GM21390 (cell line): ENCODE results near the gene TMEM186.
"Not testable (repeated sequence)": the region's sequence is repeated elsewhere in the genome, so short reads cannot be mapped to it uniquely, and the experiment has no call there.

ENCODE experiments used
- ATAC-seq: cut with Tn5 transposase; IDR thresholded peaks from one replicate; pipeline ENCODE4 v1.9.1; 2021; ENCODE audit not compliant: unreplicated experiment

The TMEM186 gene, protein sequence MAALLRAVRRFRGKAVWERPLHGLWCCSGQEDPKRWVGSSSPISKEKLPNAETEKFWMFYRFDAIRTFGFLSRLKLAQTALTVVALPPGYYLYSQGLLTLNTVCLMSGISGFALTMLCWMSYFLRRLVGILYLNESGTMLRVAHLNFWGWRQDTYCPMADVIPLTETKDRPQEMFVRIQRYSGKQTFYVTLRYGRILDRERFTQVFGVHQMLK

DNA sequence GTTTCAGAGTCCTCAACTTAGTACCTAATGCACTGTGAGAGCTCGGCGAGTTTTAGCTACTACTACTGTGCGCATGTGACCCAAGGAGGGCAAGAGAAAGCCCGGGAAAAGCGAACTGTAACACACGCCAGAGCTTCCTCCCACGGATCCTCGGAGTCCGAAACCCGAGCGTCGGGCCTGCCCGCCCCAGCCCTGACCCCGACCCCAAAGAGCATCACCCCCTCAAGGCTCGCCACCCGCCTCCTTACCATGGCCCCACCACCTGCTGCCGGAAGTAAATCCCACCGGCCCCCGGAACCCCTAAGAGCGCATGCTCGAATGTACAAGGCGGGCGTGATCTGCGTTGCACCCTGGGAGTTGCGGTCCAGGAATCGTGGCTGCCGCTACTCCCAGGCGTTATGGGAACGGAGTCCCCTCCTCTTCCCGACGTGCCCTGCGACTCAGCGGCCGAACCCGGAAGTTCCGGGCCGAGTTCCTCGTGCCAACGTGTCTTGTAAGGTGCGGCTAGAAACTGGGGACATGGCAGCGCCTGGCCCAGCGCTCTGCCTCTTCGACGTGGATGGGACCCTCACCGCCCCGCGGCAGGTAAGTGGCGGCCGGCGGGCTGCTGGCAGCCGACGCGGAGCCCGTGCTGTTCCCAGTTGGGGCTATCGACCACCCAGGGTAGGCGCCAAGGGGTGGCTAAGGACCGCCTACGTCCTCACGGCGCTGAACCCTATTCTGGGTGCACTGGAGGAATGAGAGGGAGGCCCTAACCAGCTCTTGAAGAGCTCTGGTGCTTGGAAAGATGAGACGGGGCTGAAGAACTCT lies at the start of gene TMEM186, which contains the start of gene PMM2:
Gene TMEM186 (minus strand): TSS at position 276 of the 810 bp plus-strand sequence. CDS start 25 bp downstream, at position 251.
Gene PMM2 (plus strand): TSS at position 476 of the 810 bp plus-strand sequence. CDS start 44 bp downstream, at position 520.
- peak; percentile 96 for ATAC-seq

DNA sequence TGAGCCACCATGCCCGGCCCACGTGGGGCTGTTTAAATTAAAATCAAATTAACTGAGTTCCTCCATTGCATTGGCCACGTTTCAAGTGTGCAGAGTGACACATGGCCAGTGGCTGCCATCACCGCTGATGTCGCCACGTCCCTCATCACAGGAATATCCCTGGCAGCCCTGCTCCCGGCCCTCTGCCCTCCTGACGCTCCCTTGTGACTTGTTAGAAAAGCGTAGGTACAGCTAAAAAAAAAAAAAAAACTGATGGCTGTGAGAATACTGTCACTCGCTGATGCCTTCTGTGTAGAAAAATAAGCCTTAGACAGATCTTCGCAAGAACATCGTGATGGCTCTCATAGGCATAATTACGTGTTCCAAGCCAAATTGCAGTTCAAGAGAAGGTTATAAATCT lies 49.7 kb upstream of the TMEM186 start:
- no peak for ATAC-seq

DNA sequence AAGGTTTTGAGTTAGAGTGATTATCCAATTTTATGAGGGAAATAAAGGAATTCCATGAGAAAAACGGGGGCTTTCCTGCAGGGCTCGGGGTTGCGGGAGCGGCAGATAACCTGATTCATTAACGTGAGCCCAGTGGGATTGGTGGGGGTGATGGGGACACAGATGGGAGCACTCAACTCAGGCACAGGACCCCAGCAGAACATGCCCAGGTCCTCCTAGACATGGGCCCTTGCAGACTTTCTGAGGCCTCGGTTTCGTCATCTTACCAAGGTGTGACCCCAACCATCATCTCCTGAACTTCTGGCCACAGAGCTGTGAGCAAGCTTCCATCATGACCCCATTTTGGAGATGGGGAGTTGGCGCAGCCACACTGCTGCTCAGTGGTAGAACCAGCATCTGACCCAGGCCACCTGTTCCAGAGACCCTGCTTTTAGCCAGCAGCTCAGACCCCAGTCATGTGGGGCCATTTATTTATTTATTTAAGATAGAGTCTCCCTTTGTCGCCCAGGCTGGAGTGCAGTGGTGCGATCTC lies 49.0 kb upstream of the TMEM186 start:
- ATAC-seq, result no peak

DNA sequence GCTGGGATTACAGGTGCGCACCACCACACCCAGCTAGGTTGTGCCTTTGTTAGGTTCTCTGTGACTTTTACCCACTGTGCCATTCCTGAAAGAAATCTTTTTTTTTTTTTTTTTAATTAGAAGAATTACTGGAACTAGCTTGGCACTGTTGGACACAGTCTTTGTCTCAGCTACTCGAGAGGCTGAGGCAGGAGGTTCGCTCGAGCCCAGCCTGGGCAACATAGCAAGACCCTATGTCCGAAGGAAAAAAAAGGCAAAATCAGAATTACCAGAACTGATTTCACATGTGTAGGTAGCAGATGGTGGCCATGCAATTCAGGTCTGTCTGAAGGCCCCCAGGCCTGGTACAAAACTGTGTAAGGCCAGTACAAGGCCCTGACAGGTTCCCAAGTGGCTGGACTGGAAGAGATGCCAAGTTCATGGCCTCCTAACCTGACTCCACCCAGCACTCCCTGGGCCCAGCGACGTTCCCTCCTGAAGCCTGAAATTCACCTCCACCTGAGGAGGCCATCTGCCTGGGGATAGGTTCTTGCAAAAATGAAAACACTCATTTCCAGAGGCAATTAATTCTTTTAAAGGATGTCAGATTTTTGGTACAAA lies 48.4 kb upstream of the TMEM186 start:
- no peak for ATAC-seq

DNA sequence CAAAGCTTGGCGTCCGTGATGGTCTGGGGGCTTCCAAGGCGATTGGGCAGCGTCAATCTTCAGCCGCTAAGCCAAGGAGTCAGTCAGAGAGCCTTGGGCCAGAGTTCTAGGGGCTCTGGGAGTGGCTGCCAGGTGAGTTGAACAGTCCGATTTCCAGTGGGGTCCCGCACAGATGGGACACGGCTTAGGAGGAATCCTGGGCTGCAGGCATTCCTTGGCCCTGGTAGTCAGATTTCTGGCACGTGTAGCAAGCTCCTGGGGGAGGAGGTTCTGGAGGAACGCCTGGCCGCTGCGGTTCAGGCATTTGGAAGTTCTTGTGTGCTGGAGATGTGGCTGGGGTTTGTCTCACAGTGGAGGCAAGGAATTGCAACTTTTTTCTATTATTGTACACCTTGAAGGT lies 45.9 kb upstream of the TMEM186 start:
- not testable (repeated sequence) for ATAC-seq

DNA sequence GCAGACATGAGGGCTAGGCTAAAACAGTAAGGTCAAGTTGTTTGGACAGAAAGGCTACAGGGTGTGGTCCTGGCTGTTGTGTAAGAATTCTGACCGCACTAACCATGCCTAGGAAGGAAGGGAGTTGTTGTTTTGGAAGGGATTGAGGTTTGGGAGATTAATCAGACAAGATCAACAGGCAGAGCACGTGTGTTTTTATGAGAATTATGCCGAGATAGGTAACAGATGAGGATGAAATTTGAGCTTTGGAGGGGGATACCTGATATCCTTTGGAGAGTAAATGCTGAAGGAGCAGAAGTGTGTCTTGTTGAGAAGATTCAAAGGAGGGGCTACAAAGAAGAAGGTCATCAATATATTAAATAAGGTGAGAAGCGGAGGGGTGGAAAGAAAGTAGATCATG lies 44.6 kb upstream of the TMEM186 start:
- ATAC-seq, result not testable (repeated sequence)

DNA sequence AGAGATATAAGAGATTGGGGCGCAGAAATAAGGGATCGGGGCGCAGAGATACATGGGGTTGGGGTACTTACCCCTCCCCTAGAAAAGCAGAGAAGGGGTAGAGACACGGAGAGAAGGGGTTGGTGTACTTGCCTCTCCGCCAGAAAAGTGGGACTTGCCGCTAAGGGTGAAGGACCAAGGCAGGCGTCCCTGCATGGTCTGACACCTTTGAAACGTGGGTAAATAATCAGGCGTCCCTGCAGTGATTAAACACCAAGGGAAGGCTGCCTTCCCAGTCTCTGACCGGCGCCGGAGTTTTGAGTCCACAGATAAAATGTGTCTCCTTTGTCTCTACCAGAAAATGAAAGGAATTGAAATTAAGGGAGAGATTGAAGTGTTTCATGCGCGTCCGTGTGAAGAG lies 40.2 kb upstream of the TMEM186 start:
- ATAC-seq, result not testable (repeated sequence)

DNA sequence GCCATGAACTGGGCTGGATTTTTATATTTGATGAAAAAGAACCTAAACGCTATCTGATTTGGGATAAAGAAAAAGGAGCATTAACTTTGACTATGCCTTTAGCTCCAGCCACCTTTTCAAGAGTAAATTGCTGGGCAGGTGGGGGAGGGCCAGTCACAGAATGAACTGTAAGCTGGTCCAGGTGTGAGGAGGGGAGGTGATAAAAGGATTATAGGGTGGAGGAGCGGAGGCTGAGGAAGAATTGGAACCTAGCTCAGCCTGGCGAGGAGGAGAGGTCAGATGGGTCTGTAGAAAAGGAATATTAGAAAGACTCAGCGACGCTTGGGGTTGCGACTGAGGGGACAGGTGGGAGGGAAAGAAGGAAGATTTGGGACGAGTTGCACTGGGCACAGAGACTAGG lies 39.4 kb upstream of the TMEM186 start:
- ATAC-seq, result not testable (repeated sequence)

DNA sequence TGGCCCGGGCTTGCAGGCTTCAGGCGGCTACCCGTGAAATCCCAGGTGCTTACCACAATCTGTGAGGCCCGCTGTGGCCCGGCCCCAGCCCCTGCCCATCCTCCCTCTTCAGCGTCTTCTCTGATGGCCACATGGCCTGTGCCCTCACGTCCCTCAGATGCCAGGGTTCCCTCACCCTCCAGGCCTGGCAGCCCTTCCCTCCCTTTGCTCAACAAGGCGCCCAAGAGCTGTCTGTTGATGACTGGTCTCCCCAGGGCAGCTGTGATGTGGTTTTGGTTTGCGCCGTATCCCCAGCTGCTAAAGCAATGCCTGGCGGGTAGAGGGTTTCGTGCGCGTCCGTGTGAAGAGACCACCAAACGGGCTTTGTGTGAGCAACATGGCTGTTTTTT lies 35.3 kb upstream of the TMEM186 start:
- no peak for ATAC-seq

DNA sequence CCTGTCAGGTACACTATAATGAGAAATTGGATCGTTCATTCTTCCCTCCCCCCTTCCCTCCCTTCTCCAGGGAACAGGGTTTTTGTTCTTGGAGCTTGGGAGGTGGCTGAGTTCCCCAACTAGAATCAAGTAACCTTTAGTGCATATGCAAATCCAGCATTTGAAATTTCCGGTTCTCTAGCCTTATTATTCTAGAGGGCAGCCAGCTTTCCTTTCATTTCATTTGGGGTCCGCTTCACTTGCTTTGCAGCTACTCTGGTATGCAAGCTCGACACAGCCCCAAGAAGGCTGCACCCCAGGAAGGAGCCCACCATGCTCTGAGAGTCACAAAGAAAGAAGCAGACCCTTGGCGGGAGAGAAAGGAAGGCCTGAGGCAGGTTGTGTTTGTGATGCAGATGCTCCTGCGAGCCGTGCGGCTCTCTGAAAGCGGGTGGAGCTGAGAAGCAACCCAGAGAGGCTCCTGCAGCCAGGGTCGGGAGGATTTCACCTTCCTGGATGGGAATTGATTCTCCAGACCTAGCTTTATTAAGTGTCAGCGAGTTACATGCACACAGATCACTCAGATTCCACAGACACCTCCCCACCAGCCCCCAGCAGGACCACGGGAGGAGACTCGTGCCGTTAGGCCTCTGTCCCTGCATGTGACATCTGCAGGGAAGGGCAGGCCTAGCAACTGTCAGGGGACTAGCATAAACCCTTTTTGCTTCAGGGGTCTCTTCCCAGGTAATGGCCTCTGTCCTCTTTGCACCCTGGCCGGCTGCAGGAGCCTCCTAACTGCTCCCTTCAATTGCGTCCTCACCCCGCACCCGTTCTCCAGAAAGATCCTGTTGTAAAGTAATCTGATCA lies 34.7 kb upstream of the TMEM186 start:
- no peak for ATAC-seq

DNA sequence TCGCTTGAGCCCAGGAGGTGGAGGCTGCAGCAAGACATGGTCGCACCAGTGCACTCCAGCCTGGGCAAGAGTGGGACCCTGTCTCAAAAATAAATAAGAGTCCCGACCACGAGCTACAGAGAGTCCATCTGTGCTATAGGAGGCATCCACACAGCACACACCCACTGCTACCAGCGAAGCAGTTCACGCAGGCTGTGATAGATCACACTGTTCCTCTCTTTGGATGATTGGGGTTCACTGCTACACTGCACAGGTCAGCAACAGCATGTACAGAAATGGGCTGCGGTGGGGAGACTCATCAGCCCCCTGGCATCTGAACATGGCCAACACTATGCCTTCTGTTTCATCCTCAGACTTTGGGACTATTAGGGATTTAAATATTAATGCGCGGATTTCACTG lies 34.0 kb upstream of the TMEM186 start:
- no peak for ATAC-seq

DNA sequence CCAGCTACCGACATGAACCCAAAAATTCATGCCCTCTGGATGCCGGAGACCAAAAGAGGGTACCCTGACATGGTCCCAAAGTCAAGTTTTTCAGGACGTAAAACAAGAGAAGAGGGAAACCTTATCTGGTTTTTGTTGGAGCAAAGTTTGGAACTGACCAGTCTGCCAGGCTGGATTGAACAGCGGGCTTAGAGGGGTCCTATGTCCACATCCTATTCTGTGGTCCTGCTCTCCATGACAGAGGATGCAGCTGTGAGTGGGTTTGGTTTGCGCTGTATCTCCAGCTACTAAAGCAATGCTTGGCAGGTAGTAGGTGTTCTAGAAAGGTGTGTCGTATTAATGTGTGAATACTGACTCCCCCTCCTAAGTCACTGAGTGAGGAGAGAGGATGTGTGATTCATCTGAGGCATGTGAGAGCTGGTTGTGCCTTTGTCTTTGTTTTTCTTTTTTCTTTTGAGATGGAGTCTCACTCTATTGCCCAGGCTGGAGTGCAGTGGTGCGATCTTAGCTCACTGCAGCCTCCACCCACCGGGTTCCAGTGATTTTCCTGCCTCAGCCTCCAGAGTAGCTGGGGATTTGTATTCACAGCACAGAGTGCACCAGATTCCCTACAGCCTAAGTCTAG lies 31.2 kb upstream of the TMEM186 start:
- no peak for ATAC-seq

DNA sequence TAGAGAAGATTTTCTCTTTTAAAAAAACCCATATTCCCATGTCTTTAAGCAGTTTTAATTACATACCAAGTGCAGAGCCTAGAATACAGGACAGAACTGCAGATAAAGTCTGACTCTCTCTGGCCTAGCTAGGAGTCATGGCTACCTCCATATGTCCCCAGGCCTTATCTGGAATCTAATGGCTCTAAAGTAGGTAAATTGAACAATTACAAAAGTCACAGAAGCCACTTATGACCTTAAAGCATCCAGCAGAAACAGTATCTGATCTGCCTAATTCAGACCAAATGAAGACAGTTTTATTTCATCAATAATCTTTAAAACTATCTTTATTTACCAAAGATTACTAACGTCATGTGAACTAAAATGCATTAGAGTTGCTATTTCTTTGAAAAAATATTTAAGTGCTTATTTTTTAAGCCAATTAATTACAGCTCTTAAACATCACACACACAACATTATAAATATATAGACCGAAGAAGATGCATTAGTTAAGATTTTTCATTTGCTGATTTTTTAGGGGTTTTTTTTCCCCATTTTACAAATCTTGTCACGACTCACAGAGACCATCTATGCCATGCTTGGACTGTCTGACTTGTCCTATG lies 28.9 kb upstream of the TMEM186 start:
- no peak for ATAC-seq

DNA sequence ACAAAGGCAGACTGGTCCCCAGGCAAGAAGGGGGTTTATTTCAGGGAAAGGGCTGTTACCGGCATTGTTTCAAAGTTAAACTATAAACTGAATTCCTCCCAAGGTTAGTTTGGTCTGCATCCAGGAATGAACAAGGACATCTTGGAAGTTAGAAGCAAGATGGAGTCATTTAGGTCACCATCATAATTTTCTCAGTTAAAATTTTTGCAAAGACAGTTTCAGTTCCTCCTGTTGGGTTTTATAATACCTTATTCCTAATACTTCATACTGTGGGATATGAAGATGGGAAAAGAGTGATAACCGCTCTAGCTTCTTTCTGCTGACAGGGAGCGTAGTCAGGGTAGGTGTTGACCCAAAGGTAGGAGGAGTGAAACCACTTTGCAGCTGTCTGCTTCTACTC lies 25.0 kb upstream of the TMEM186 start:
- no peak for ATAC-seq

DNA sequence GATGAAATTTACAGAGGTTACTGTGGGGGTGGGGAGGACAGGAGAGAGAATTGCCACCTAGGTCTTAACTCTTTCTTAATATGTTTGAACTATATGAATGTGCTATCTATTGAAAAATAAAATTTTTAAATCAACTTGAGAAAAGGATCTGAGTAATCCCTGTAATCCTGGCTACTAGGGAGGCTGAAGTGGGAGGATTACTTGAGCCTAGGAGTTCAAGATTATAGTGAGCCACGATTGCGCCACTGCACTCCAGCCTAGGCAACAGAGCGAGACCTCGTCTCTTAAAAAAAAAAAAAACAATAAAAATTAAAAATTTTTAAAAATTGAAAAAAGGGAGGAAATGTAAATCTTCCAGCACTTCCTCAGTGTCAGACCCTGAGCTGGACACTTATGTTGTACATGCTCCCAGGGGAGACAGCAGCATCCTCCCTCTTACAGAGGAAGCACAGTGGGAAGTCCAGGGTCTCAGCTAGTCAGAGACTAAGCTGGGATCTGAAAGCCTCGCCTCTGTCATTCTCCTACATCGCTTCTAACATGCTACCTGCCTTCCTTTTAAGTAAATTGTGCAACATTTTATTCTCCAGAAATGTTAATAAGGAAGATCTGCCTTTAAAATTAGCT lies 22.1 kb upstream of the TMEM186 start:
- ATAC-seq, result no peak

DNA sequence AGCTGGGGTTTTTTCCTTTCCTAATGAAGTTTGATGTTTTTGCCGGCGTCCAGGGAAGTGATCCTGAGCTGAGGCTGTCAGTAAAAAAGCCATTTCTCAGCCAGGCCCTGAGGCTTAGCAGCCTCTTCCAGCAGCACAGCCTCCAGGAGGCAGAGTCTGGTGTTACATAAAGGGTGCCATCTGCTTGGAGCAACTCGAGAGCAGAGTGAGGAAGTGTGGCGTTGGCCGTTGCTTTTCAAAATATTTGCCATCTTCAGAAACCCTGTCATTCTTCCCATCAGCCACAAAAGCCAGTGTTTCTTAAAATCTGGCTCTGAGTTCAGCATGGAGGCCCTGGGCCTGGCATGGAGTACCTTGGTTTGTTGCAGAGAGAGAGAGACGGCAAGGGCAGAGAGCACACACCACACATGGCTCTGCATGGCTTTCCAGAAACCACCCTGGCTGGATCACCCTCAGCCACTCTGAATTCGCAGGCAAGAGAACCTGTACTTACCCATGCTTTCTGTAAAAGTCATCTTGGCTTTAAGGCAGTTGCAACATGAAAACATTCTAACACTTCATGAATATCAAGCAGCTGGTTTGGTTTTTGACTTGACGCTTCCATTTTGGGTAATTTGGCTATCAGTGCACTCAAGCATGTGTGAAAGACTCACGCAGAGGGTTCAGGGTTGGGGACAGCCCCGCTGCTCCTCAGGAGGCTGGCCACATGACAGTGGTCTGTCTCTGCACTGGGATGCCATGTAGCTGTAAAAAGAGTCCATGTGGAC lies 21.2 kb upstream of the TMEM186 start:
- ATAC-seq, result peak; percentile 85

DNA sequence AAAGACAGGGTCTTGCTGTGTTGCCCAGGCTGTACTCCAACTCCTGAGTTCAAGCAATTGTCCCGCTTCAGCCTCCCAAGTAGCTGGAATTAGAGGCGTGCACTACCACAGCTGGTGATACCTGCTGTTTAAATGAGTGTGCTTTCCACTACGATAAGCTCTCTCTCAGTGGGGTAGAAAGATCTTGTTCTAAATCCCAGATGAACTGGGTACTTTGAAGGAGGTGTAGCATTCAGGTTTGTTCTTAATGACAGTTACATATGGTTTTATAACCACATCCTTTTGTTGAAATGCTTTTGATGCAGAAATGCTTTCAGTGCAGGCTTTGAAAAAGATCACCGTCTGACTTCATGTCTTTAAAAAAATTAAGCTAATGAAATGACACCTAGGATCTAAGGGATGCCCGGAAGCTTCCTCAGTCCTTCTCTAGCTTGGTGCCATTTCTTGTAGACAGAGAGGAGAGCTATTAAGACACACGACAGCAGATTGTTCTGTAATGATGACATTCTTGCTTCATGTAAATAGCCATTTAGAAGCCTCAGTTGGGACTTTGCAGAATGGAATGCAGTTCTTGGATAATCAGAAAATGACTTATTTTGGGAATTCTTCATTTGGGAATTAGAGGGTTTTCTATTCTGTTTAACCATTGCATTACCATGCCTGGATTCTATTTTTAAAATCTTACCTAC lies 19.7 kb upstream of the TMEM186 start:
- no peak for ATAC-seq

DNA sequence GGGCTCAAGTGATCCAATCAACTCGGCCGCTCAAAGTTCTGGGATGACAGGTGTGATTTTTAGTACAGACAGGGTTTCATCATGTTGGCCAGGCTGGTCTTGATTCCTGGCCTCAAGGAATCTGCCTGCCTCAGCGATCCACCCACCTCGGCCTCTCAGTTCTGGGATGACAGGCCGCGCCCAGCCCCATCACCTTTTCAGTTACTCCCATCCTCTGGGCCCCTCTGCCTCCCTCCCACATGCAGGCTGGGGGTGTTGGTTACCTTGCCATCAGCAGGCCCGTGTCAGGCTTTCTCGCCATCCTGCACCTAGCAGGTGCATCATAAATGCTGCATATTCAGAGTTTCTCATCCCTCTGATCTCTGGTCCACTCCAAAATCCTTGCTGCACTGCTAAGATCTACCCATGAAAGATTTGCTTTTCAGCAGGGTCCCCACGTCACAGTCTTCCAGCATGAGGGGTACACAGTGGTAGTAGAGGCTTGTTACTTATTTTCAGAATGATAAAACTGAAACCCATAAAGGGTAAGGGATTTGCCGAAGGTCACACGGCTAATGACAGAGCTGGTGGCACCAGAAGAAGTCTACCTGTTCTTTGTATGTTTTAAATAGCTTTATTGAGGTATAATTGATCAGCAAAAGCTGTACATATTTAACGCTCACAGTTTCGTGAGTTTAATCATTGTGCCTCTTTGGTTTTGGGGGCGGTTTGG lies 16.8 kb upstream of the TMEM186 start:
- ATAC-seq, result no peak
